Natural killer cell (primary cell): Measurements from ENCODE around the gene LTBP3. TPM values are rescaled to one million over a fixed set of nuclear protein-coding genes. Genes with fewer than 3 reads are reported as not detected.
A peak's percentile ranks its signal among the peaks of the same experiment; 100 is the strongest.

Experiments
- ATAC-seq, 3 donors: fragments of 150-1000 bp in 2 of 3; fragments of 200-7000 bp in 1 of 3; cut with Tn5 transposase; 1 replicate in 1 of 3; 2 replicates in 2 of 3; pipeline ENCODE4 v1.10.0; 2021; ENCODE audit warnings: mild to moderate bottlenecking in 2 of 3, moderate library complexity in 2 of 3
- DNase-seq, 2 donors: peaks; one replicate each; pipeline versions ENCODE4 v3.0.0 to v3.0.0-alpha.2; 2013 to 2021; ENCODE audit warnings: mixed read lengths in 1 of 2
- H3K27ac ChIP-seq: one replicate; pipeline ENCODE4 v1.5.1; 2013; ENCODE audit warnings: mild to moderate bottlenecking, low read length
- H3K27me3 ChIP-seq: one replicate; pipeline ENCODE4 v1.6.1; 2013; ENCODE audit warnings: low read length; ENCODE audit not compliant: control insufficient read depth, insufficient read depth
- H3K36me3 ChIP-seq: one replicate; pipeline ENCODE4 v1.6.1; 2013; ENCODE audit warnings: low read length; ENCODE audit not compliant: control insufficient read depth, insufficient read depth
- H3K4me1 ChIP-seq: one replicate; pipeline ENCODE4 v1.6.1; 2013; ENCODE audit warnings: low read length; ENCODE audit not compliant: control insufficient read depth, insufficient read depth
- H3K4me3 ChIP-seq: one replicate; pipeline ENCODE4 v1.5.1; 2013; ENCODE audit warnings: low read length
- H3K9me3 ChIP-seq: one replicate; pipeline ENCODE4 v1.6.1; 2013; ENCODE audit warnings: low read length; ENCODE audit not compliant: control insufficient read depth, insufficient read depth
- H3K27ac Mint-ChIP-seq, 2 donors: one replicate each; pipeline ENCODE4 v1.8.0; 2022; ENCODE audit warnings: mild to moderate bottlenecking in 2 of 2, mixed read lengths in 2 of 2, moderate library complexity in 1 of 2
- H3K27me3 Mint-ChIP-seq, 2 donors: one replicate each; pipeline ENCODE4 v1.8.0; 2022; ENCODE audit warnings: low read depth in 2 of 2, mixed read lengths in 2 of 2
- H3K36me3 Mint-ChIP-seq: one replicate; pipeline ENCODE4 v1.8.0; 2022; ENCODE audit warnings: mixed read lengths
- H3K4me1 Mint-ChIP-seq, 2 donors: one replicate each; pipeline ENCODE4 v1.8.0; 2022; ENCODE audit warnings: mixed read lengths in 2 of 2
- H3K4me3 Mint-ChIP-seq: one replicate; pipeline ENCODE4 v1.8.0; 2022; ENCODE audit warnings: mild to moderate bottlenecking, moderate library complexity, mixed read lengths
- H3K9me3 Mint-ChIP-seq, 2 donors: one replicate each; pipeline ENCODE4 v1.8.0; 2022; ENCODE audit warnings: mixed read lengths in 2 of 2
- WGBS: methylation state at CpG from one replicate; pipeline ENCODE4 v1.1.7; 2013; ENCODE audit warnings: missing lambda C conversion rate; ENCODE audit not compliant: insufficient coverage; 5-methylcytosine and 5-hydroxymethylcytosine counted together
- intact Hi-C: fragments of 100-400 bp; cut with micrococcal nuclease; formaldehyde crosslinking; loops from one replicate; pipeline ENCODE4 v1.14.2; 2022
- total RNA-seq, 4 donors: library from RNA; stranded (reverse); fragments of 120-200 nt in 1 of 4; gene quantifications; one replicate each; pipeline versions ENCODE4 v1.2.3 to v1.2.4, GENCODE V29; 2013 to 2022
- TF ChIP-seq, protein P1 (sequence below): fragments of 200-600 bp; IDR thresholded peaks from one replicate; pipeline ENCODE4 v1.8.0; 2022; ENCODE audit warnings: antibody characterized with exemption

Gene LTBP3
- total RNA-seq, 3 donors from 2014 or later (not counting 1 experiment from before 2014, with no cell fraction given) = 121 to 155 (median 140) TPM

DNA sequence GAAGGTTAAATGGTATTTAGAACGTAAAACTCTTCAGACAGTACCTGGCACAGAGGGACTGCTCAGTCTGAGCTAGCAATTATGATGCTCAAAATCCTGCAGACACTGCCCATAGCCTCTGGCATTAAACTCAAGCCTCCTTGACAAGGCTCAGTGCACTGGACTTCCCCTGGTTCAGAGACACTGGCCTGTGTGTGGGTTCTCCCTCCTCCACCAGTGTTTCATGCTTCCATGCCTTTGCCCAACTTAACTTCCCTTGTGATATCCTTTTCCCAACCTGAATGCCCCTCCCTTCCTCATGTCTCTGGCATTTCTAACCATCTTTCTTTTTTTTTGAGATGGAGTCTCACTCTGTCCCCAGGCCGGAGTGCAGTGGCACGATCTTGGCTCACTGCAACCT lies 9.1 kb downstream of the LTBP3 start:
- Histone ChIP-seq H3K36me3 (peaks cover 10% of the 10 kb centered on the region), H3K27ac (no peak overlapping the region), H3K9me3 (no peaks in the 10 kb centered on the region), H3K27me3 (no peaks in the 10 kb centered on the region), H3K4me3 (no peak overlapping the region), H3K4me1 (peaks cover 57% of the 10 kb centered on the region)
- DNase-seq (no peak), ATAC-seq (no peak)
- Mint-ChIP-seq H3K27me3 (no peaks in the 10 kb centered on the region), H3K36me3 (no peaks in the 10 kb centered on the region), H3K4me3 (peak overlapping the region; percentile 37), H3K4me1 (peaks cover 33 to 61% of the 10 kb centered on the region in 2 donors), H3K9me3 (no peaks in the 10 kb centered on the region), H3K27ac (peak overlapping the region in 1 of 2 donors; percentile 65)
- WGBS = 94% methylated on average over 3 of the region's 3 CpGs
- intact Hi-C loops = loop anchor here (10.0 kb wide), 1 partner anchor 436 kb away; no protein-coding TSS in a partner anchor
- TF ChIP-seq, protein P1, sequence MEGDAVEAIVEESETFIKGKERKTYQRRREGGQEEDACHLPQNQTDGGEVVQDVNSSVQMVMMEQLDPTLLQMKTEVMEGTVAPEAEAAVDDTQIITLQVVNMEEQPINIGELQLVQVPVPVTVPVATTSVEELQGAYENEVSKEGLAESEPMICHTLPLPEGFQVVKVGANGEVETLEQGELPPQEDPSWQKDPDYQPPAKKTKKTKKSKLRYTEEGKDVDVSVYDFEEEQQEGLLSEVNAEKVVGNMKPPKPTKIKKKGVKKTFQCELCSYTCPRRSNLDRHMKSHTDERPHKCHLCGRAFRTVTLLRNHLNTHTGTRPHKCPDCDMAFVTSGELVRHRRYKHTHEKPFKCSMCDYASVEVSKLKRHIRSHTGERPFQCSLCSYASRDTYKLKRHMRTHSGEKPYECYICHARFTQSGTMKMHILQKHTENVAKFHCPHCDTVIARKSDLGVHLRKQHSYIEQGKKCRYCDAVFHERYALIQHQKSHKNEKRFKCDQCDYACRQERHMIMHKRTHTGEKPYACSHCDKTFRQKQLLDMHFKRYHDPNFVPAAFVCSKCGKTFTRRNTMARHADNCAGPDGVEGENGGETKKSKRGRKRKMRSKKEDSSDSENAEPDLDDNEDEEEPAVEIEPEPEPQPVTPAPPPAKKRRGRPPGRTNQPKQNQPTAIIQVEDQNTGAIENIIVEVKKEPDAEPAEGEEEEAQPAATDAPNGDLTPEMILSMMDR = no peak

GRCh38 chr11:65548395-65548794 lies 9.8 kb downstream of the LTBP3 start:
- H3K27me3 ChIP-seq = no peaks in the 10 kb centered on the region
- peaks cover 33 to 65% of the 10 kb centered on the region in 2 donors for H3K4me1 Mint-ChIP-seq
- TF ChIP-seq, protein P1 = no peak
- no peaks in the 10 kb centered on the region for H3K27me3 Mint-ChIP-seq
- H3K4me3 Mint-ChIP-seq = peak overlapping the region; percentile 47
- ATAC-seq (no peak), DNase-seq (no peak)
- H3K36me3 ChIP-seq = peaks cover 10% of the 10 kb centered on the region
- no peaks in the 10 kb centered on the region for H3K36me3 Mint-ChIP-seq
- intact Hi-C loops = loop anchor here (10.0 kb wide), 1 partner anchor 436 kb away; no protein-coding TSS in a partner anchor
- no peak overlapping the region for H3K4me3 ChIP-seq
- WGBS = 82% methylated on average over 3 of the region's 3 CpGs
- H3K9me3 Mint-ChIP-seq = no peaks in the 10 kb centered on the region
- no peaks in the 10 kb centered on the region for H3K9me3 ChIP-seq
- H3K27ac ChIP-seq = no peak overlapping the region
- H3K4me1 ChIP-seq = peaks cover 50% of the 10 kb centered on the region
- H3K27ac Mint-ChIP-seq = peak overlapping the region in 1 of 2 donors; percentile 65

GRCh38 chr11:65547446-65548125 lies 10.6 kb downstream of the LTBP3 start:
- TF ChIP-seq, protein P1 = no peak
- H3K36me3 ChIP-seq = peaks cover 13% of the 10 kb centered on the region
- H3K9me3 ChIP-seq = no peaks in the 10 kb centered on the region
- Mint-ChIP-seq H3K27ac (peak overlapping the region in 1 of 2 donors; percentile 87), H3K9me3 (no peaks in the 10 kb centered on the region), H3K4me3 (peak overlapping the region; percentile 47), H3K36me3 (no peaks in the 10 kb centered on the region), H3K4me1 (peaks cover 31 to 60% of the 10 kb centered on the region in 2 donors), H3K27me3 (no peaks in the 10 kb centered on the region)
- intact Hi-C loops = loop anchor here (10.0 kb wide), 1 partner anchor 437 kb away; no protein-coding TSS in a partner anchor
- H3K27ac ChIP-seq = peak overlapping the region; percentile 12
- DNase-seq = peak in 1 of 2 donors; percentile 76
- no peak for ATAC-seq
- H3K4me1 ChIP-seq = peaks cover 42% of the 10 kb centered on the region
- no peak overlapping the region for H3K4me3 ChIP-seq
- no peaks in the 10 kb centered on the region for H3K27me3 ChIP-seq
- WGBS = 74% methylated on average over 52 of the region's 52 CpGs
